HepG2 (cell line): ENCODE results near the gene CPNE2. TPM values are rescaled to one million over a fixed set of nuclear protein-coding genes. Genes with fewer than 3 reads are reported as not detected.
A peak's percentile ranks its signal among the peaks of the same experiment; 100 is the strongest.
"Not testable (repeated sequence)": the region's sequence is repeated elsewhere in the genome, so short reads cannot be mapped to it uniquely, and the experiment has no call there.

Source experiments
- ADNP ChIP-seq: sonication (generic); formaldehyde crosslinking; IDR thresholded peaks from 2 replicates; pipeline ENCODE4 v1.4.0; 2020; ENCODE audit warnings: missing genetic modification reagents
- CREM ChIP-seq, 2 experiments: sonication (generic) in 1 of 2; formaldehyde crosslinking in 1 of 2; IDR thresholded peaks; 2 replicates each; pipeline versions ENCODE4 v1.4.0 to v1.6.1; 2016 to 2020; ENCODE audit warnings: antibody characterized with exemption in 1 of 2, mild to moderate bottlenecking in 1 of 2, missing genetic modification reagents in 1 of 2
- DRAP1 ChIP-seq: IDR thresholded peaks from 2 replicates; pipeline ENCODE4 v1.6.1; 2016; ENCODE audit warnings: missing genetic modification reagents, missing compliant biosample characterization
- ERF ChIP-seq: IDR thresholded peaks from 2 replicates; pipeline ENCODE4 v1.6.1; 2018; ENCODE audit warnings: missing biosample characterization, missing genetic modification reagents
- HDAC1 ChIP-seq: sonication (generic); formaldehyde crosslinking; IDR thresholded peaks from 2 replicates; pipeline ENCODE4 v1.5.1; 2020; ENCODE audit warnings: mild to moderate bottlenecking, missing genetic modification reagents
- KMT2A ChIP-seq: sonication (generic); formaldehyde crosslinking; IDR thresholded peaks from 2 replicates; pipeline ENCODE4 v1.4.0; 2020; ENCODE audit warnings: missing genetic modification reagents
- KMT2B ChIP-seq: IDR thresholded peaks from 2 replicates; pipeline ENCODE4 v1.6.1; 2016; ENCODE audit warnings: missing genetic modification reagents, missing compliant biosample characterization
- PAXIP1 ChIP-seq: sonication (generic); formaldehyde crosslinking; conservative IDR thresholded peaks from 2 replicates; pipeline ENCODE4 v1.4.0; 2020; ENCODE audit warnings: mild to moderate bottlenecking, missing genetic modification reagents, moderate library complexity
- POLR2A ChIP-seq, 2 experiments: IDR thresholded peaks; 2 replicates each; pipeline ENCODE4 v1.6.1; 2011; ENCODE audit warnings: low read depth in 2 of 2, low read length in 2 of 2, mild to moderate bottlenecking in 1 of 2, moderate library complexity in 1 of 2; ENCODE audit not compliant: insufficient read depth in 1 of 2
- POLR2AphosphoS5 ChIP-seq: IDR thresholded peaks from 2 replicates; pipeline ENCODE4 v1.6.1; 2012; ENCODE audit warnings: low read depth, low read length
- THRA ChIP-seq: sonication (generic); formaldehyde crosslinking; IDR thresholded peaks from 2 replicates; pipeline ENCODE4 v1.4.0; 2020; ENCODE audit warnings: missing genetic modification reagents, borderline replicate concordance
- ZBTB43 ChIP-seq: sonication (generic); formaldehyde crosslinking; conservative IDR thresholded peaks from 2 replicates; pipeline ENCODE4 v1.4.0; 2020; ENCODE audit warnings: missing genetic modification reagents
- ZNF232 ChIP-seq: sonication (generic); formaldehyde crosslinking; IDR thresholded peaks from 2 replicates; pipeline ENCODE4 v1.4.0; 2020; ENCODE audit warnings: missing genetic modification reagents, borderline replicate concordance
- ZNF263 ChIP-seq: sonication (generic); formaldehyde crosslinking; IDR thresholded peaks from 2 replicates; pipeline ENCODE4 v1.4.0; 2020; ENCODE audit warnings: missing genetic modification reagents
- ZNF770 ChIP-seq: sonication (generic); formaldehyde crosslinking; IDR thresholded peaks from 2 replicates; pipeline ENCODE4 v1.5.0; 2020; ENCODE audit warnings: mild to moderate bottlenecking, missing genetic modification reagents
- ZNF775 ChIP-seq: sonication (generic); formaldehyde crosslinking; IDR thresholded peaks from 2 replicates; pipeline ENCODE4 v1.4.0; 2020; ENCODE audit warnings: missing genetic modification reagents, mild to moderate bottlenecking, moderate library complexity, borderline replicate concordance
- ZNF800 ChIP-seq: sonication (generic); formaldehyde crosslinking; IDR thresholded peaks from 2 replicates; pipeline ENCODE4 v1.4.0; 2020; ENCODE audit warnings: missing genetic modification reagents
- polyA plus RNA-seq, 8 experiments: library from polyadenylated mRNA; depleted of rRNA in 3 of 8; stranded (reverse) in 7 of 8; unstranded in 1 of 8; fragments of >200 nt; fragmentation: Illumina TruSeq in 4 of 8; extraction: Trizol in 4 of 8; gene quantifications; 2 replicates each; pipeline versions ENCODE4 v1.2.1 to v1.2.3, GENCODE V29; 2011 to 2016; ENCODE audit warnings: low read depth in 4 of 8, missing spikeins in 1 of 8, mixed read lengths in 1 of 8; ENCODE audit not compliant: insufficient read depth in 1 of 8
- total RNA-seq, 5 experiments: library from RNA; depleted of rRNA; stranded (reverse); fragments of >200 nt; fragmentation: Illumina TruSeq; extraction: Trizol; gene quantifications; 2 replicates each; pipeline ENCODE4 v1.2.3, GENCODE V29; 2016; ENCODE audit warnings: low read depth in 1 of 5

The CPNE2 gene
- total and polyA plus RNA-seq, 2 of the 13 experiments (the other 11 are each of a cell fraction or from before 2014, with no cell fraction given), result 10.6 to 23.3 TPM

GRCh38 chr16:57187902-57188710 is 95.7 kb downstream of the CPNE2 start (continued):
- 0 out of 2 replicates have a peak, but pooled peaks have one; percentile 65 for TF ChIP-seq ZNF800 (CRISPR knock-in tag)
- TF ChIP-seq ZNF263, result 0 out of 2 replicates have a peak, but pooled peaks have one; percentile 21
- TF ChIP-seq POLR2A (IDR thresholded peaks at IDR 0.05; ENCODE audit: insufficient read depth in 1 of 2, low read depth in 2 of 2, low read length in 2 of 2), result peak in 1 of 2 experiments; percentile 53; a peak in 2 of 4 replicates
- peak; percentile 30; the same call in 1 of the 2 replicates for TF ChIP-seq ERF (CRISPR knock-in tag)
- TF ChIP-seq ZNF232 (CRISPR knock-in tag), result 0 out of 2 replicates have a peak, but pooled peaks have one; percentile 52
- TF ChIP-seq ZNF770 (CRISPR knock-in tag), result peak; percentile 96
- TF ChIP-seq PAXIP1 (CRISPR knock-in tag), result peak; percentile 45
- TF ChIP-seq ZBTB43 (CRISPR knock-in tag), result 0 out of 2 replicates have a peak, but pooled peaks have one; percentile 39
- peak; percentile 40; the same call in 1 of the 2 replicates for TF ChIP-seq POLR2AphosphoS5
- TF ChIP-seq DRAP1 (CRISPR knock-in tag), result peak; percentile 64
- TF ChIP-seq ZNF775, result 0 out of 2 replicates have a peak, but pooled peaks have one; percentile 24
- 0 out of 2 replicates have a peak, but pooled peaks have one; percentile 14 for TF ChIP-seq CREM (IDR thresholded peaks at IDR 0.05)
- TF ChIP-seq CREM (CRISPR knock-in tag; IDR thresholded peaks at IDR 0.05), result not testable (repeated sequence)
- TF ChIP-seq KMT2A, result peak; percentile 23
- TF ChIP-seq HDAC1 (CRISPR knock-in tag), result 0 out of 2 replicates have a peak, but pooled peaks have one; percentile 30
- peak; percentile 68; the same call in 1 of the 2 replicates for TF ChIP-seq ADNP (CRISPR knock-in tag)
- TF ChIP-seq THRA (CRISPR knock-in tag), result peak; percentile 76
- TF ChIP-seq KMT2B, result 0 out of 2 replicates have a peak, but pooled peaks have one; percentile 19
